CD1c-positive myeloid dendritic cell (primary cell): Measurements from ENCODE around the gene TBX10.
"Not testable (repeated sequence)": the region's sequence is repeated elsewhere in the genome, so short reads cannot be mapped to it uniquely, and the experiment has no call there.

Experiments
- DNase-seq: peaks from one replicate; pipeline ENCODE4 v3.0.0-alpha.2; 2016; ENCODE audit errors: extremely low spot score

The TBX10 gene

GRCh38 chr11:67615728-67616430 lies 23.7 kb downstream of the TBX10 start:
- DNase-seq = no peak

GRCh38 chr11:67614730-67615714 lies 24.5 kb downstream of the TBX10 start:
- peak; percentile 26 for DNase-seq

DNA sequence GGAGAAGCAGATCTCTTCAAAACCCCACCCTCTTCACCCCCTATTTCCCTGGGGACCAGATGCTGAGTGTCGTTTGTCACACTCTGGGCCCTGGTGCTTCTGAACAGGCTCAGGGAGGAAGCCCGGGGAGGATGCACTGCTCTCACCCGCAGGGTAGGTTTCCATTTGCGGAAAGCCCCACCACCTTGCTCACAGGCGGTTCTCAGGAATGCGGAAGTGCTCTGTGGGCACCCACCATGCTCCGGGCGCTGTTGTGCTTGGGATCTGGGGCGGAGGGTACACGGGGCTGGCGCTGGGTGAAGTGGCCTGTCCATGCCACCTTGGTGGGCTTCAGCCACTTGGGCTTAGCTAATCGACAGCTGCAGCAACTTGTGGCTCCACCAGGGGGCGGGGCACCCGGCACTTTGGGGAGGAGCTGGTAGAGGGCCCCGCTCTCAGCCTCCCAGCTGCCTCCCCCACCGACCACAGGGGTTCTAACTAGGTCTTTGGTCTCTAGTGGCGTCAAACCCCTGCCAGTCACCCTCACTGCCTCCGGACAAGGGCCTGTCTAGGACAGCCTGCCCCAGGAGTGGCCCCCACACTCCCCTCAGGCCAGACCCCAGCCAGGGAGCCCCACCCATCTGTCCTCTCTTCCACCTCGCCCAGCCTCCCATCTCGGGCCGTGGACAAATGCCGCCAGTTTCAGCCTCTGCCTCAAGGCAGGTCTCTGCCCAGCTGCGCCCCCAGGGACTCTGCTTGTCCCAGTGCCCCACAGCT lies 25.4 kb downstream of the TBX10 start:
- DNase-seq = peak; percentile 93

GRCh38 chr11:67613313-67613959 lies 26.1 kb downstream of the TBX10 start:
- DNase-seq = no peak

DNA sequence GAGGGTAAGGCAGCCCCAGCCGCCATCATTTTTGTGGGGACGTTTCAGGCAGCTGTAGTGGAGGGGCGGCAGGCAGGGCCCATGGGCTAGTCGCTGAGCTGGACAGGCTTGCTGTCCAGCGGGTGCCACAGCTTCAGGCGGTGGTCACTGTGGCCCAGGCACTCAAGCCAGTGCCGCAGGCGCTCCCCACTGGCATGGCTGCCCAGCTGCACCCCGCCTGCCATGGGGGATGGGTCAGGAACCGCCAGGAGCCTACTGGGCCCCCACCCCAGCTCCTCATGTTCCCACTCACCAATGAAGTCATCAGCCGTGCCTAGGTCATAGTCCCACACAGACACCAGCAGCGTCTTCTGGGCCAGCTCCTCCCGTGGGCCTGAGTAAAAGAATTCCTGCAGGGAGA lies 26.8 kb downstream of the TBX10 start:
- no peak for DNase-seq

DNA sequence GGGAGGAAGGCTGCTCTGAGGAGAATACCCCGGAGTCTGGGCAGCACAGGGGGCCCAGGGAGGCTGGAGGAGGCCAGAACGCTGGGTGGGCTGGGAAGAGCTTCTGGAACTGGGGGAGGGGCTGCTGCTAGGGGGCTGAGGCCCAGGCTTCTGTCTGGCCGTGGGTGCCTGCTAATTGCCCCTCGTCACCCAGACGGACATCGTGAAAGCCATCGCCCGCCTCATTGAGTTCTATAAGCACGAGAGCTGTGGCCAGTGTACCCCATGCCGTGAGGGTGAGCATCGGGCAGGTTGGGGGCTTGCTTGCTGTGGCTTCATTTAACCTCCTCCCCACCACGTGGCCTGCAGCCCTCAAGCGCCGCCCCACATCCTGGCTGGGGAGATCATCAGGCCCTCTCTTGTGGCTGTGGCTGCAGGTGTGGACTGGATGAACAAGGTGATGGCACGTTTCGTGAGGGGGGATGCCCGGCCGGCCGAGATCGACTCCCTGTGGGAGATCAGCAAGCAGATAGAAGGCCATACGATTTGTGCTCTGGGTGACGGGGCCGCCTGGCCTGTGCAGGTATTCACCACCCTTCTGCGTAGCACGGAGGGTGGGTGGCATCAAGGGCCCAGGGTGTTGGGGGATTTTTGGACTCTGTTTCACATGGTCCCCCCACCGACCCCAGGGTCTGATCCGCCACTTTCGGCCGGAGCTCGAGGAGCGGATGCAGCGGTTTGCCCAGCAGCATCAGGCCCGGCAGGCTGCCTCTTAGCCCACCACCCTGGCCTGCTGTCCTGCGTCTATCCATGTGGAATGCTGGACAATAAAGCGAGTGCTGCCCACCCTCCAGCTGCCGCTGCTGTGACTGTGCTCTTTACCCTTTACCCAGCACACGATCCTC lies 27.6 kb downstream of the TBX10 start:
- no peak for DNase-seq

GRCh38 chr11:67611165-67611564 lies 28.4 kb downstream of the TBX10 start:
- DNase-seq = no peak

GRCh38 chr11:67610302-67610868 lies 29.2 kb downstream of the TBX10 start:
- no peak for DNase-seq

DNA sequence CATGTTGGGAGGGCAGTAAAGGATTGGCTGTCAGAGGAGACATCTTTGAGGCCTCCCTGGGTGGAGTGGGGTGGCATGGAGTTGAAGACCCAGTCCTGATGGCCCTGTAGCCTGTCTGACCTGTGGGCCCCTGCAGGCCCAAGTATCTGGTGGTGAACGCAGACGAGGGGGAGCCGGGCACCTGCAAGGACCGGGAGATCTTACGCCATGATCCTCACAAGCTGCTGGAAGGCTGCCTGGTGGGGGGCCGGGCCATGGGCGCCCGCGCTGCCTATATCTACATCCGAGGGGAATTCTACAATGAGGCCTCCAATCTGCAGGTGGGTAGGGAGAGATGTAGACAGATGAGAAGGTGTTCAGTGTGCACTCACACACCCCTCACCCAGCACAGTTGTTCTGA lies 30.2 kb downstream of the TBX10 start:
- no peak for DNase-seq

- no peak for DNase-seq
Observed at GRCh38 chr11:67608486-67608885, 31.1 kb downstream of the TBX10 start.

- DNase-seq = no peak
Observed at GRCh38 chr11:67607507-67607906, 32.1 kb downstream of the TBX10 start.

- peak; percentile 97 for DNase-seq
Observed at GRCh38 chr11:67606492-67607295, 32.9 kb downstream of the TBX10 start, which contains the start of gene NDUFV1. NDUFV1 (plus strand) TSS chr11:67606936; CDS start chr11:67607005, 69 bp downstream.

GRCh38 chr11:67606093-67606491 lies 33.5 kb downstream of the TBX10 start:
- DNase-seq = no peak

- no peak for DNase-seq
Observed at GRCh38 chr11:67605231-67606011, 34.1 kb downstream of the TBX10 start.

GRCh38 chr11:67604815-67605214 lies 34.7 kb downstream of the TBX10 start:
- DNase-seq = no peak

GRCh38 chr11:67604119-67604518 lies 35.4 kb downstream of the TBX10 start:
- not testable (repeated sequence) for DNase-seq

DNA sequence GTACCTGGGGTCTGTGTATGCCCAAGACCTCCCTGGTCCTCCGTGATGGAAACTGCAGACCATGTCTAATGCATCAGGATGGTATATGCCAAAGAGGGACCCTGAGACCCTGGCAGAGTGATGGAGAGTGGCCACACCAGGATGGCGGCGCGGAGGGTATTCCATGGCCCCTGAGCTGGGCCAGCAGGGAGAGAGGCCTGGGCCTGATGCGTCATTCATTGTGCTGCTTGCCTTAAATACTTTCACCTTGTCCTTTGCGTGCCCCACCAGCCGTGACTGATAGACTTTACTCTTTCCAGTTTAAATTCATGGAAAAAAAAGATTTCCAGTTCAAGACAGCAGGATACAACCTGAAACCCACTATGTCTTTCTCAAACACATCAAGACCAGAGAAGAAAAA lies 38.5 kb downstream of the TBX10 start:
- no peak for DNase-seq

DNA sequence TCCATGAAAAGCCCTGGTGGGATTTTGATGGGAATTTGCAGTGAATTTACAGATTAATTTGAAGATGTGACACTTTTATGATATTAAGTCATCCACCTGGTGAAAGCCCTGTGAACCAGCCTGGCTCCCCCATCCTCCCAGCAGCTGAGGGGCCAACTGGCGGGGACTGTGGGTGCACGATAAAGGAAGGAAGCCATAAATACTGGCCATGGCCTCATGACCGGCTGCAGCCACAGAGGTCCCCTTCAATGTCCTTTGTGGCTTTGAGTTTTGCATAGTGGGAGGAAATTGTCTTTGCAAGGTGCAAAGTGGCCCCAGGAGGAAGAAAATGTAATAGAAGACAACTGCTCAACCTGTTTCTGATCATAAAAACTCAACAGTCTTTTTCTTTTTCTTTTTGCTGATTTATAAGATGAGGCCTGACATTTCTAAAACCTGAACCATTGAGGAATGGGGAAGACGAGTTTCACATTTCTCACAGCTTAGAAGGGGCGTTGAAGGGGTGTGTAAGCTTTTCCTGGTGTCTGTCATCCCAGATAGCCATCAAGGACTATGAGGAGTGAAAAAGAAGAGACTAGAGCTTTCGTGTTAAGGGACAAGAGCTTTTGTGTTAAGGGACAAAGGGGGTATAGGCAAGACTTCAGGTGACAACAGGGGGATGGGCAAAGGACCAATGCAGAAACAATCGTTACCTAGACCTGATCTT lies 39.1 kb downstream of the TBX10 start:
- no peak for DNase-seq
